NT2/D1 (cell line): Measurements from ENCODE around the gene ZNF674.
"Not testable (repeated sequence)": the region's sequence is repeated elsewhere in the genome, so short reads cannot be mapped to it uniquely, and the experiment has no call there.

Experiments
- DNase-seq: peaks from one replicate; pipeline ENCODE4 v3.0.0-alpha.2; 2011; ENCODE audit warnings: low read depth, low spot score
- H3K27me3 ChIP-seq: 2 replicates; pipeline ENCODE4 v1.6.0; 2011; ENCODE audit warnings: mild to moderate bottlenecking; ENCODE audit not compliant: insufficient read length, insufficient read depth
- H3K36me3 ChIP-seq: 2 replicates; pipeline ENCODE4 v1.6.1; 2011; ENCODE audit warnings: mild to moderate bottlenecking, low read length, mixed read lengths; ENCODE audit not compliant: insufficient read depth, insufficient read length
- H3K4me1 ChIP-seq: 2 replicates; pipeline ENCODE4 v1.5.1; 2011; ENCODE audit not compliant: insufficient read depth, insufficient read length
- H3K4me3 ChIP-seq: 2 replicates; pipeline ENCODE4 v1.5.1; 2011; ENCODE audit warnings: low read depth; ENCODE audit not compliant: insufficient read length
- H3K9ac ChIP-seq: 2 replicates; pipeline ENCODE4 v1.6.0; 2011; ENCODE audit warnings: low read depth; ENCODE audit not compliant: insufficient read length
- H3K9me3 ChIP-seq: 2 replicates; pipeline ENCODE4 v1.5.1; 2011; ENCODE audit warnings: mild to moderate bottlenecking, low read length; ENCODE audit not compliant: insufficient read depth
- SUZ12 ChIP-seq: IDR thresholded peaks from 2 replicates; pipeline ENCODE4 v1.6.1; 2011; ENCODE audit not compliant: insufficient read length, insufficient read depth; ENCODE audit errors: extremely low read depth
- YY1 ChIP-seq: IDR thresholded peaks from 2 replicates; pipeline ENCODE4 v1.6.1; 2011; ENCODE audit not compliant: insufficient read length, insufficient read depth
- ZNF274 ChIP-seq: IDR thresholded peaks from 2 replicates; pipeline ENCODE4 v1.6.1; 2011; ENCODE audit warnings: mild to moderate bottlenecking, low read depth, low read length

ZNF674 gene

DNA sequence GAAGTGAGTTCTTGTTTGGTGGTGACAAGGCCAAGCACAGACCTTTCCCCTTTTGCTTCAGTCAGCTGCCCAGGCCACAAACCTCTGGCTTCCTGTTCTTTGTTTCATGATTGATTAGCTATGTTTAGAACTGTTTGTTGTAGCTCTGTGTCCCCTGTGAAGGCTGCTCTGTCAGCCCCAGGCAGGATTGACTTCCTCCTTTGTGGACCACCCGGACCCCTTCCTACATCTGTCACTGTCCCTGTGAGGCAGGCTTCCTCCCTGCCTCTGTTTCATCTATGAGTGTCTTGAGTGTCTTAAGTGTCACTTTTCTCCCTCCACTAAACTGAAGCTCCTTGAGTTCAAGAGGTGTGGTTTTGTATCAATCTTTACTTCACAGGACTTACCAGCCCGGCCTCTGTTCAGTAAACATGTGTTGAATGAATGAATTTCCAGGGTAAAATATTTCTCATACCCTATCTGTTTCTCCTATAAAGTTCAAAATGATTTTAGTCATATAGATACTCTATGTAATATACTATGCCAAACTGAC, 83.5 kb downstream of the ZNF674 start:
- Histone ChIP-seq H3K9me3 (no peaks in the 10 kb centered on the region), H3K27me3 (no peaks in the 10 kb centered on the region), H3K4me3 (no peak overlapping the region), H3K36me3 (peaks cover 31% of the 10 kb centered on the region), H3K9ac (no peak overlapping the region), H3K4me1 (no peaks in the 10 kb centered on the region)
- no peak for TF ChIP-seq ZNF274
- TF ChIP-seq SUZ12 = no peak
- DNase-seq = no peak

DNA sequence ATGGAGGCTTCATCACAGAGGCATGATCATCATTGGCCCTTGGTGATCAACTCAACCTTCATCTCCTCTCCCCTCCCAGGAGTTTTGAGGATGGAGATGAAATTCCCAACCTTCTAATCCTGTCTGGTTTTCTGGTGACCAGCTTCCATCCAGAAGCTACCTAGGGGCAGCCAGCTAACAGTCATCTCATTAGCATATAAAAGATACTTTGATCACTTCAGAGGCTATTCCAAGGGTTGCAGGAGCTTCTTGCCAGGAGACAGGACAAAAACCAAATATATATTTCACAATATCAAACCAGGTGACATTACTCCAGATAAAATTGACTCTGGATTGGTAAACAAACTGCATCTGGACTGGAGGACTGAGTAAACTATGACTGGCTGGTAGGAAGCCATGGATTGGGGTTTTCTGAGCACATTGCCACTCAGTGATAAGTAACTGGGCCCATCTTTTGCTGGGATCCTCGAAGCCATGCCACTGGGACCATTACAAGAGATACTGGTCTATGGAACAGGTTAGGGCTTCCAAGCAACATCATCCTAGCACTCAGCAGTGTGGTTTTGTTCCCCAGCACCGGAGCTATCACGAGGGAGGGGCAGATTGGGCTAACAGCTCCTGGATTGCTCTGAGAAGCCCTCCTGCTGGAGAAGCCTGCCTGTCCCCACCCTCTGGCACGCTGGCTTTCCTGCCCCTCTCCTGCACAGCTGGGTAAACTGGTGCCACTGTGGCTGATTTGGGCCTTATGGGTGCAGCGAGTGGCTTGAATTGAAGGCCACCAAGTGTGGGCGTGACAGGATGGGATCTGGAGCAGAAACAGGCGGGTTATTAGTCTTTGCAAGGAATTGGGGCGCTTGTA, 84.2 kb downstream of the ZNF674 start:
- H3K4me3 ChIP-seq, H3K9me3 ChIP-seq, H3K27me3 ChIP-seq, H3K9ac ChIP-seq, H3K4me1 ChIP-seq, DNase-seq: not testable (repeated sequence)
- peaks cover 31% of the 10 kb centered on the region for H3K36me3 ChIP-seq

DNA sequence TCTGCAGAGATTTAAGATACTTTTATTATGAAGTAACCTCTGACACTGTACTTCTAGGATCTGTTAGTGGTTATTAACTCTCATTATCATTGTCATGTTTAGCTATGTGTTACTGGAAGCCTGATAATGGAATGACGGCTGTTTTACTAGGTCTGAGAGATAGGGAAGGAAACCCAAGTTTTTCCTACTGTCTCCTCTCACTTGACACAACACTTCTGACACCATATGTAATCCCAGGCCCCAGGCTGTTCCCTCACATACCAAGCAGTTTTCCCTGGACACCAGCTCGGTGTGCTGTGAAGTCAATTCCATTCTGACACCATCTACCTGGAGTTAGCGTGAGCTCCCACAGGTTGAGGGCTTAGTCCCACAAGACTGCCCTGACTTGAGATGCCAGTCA, 85.6 kb downstream of the ZNF674 start:
- TF ChIP-seq SUZ12 (no peak), ZNF274 (no peak), YY1 (no peak)
- peaks cover 36% of the 10 kb centered on the region for H3K36me3 ChIP-seq
- H3K9me3 ChIP-seq = no peaks in the 10 kb centered on the region
- no peak overlapping the region for H3K4me3 ChIP-seq
- no peak for DNase-seq
- no peak overlapping the region for H3K9ac ChIP-seq
- no peaks in the 10 kb centered on the region for H3K27me3 ChIP-seq
- no peaks in the 10 kb centered on the region for H3K4me1 ChIP-seq

DNA sequence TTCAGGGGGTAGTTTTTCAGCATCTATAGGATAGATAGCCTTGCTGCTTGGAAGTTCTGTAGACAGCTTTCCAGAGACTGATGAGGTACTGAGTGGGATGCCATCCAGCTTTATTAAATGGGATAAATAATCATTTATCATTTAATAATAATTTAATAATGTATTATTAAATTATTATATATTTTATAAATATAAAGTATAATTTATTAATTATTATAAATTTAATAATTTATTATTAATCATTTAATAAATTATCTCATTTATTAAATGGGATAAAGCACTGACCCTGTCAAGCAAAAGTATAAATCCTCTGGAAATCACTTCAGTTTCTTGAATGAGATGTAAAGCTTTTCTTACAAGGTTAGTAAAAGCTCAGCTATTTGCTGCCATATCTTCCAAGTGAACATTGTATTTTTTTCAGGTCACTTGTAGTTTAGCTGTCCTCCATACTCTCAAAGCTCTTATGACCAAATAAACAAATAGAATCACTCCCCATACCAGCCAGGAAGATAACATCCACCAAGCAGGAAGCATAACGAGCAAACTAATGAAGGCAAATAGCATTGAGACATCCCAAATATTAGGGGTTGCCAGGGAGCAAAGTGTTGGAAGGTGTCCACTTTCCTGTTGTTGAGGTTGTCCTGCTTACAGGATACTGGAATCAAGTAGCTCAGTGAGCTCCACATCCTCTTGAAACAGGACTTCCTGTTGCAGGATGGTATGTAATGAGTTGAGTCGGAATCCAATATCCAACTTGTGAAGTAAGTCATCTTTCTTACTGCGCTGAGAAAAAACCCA, 88.9 kb downstream of the ZNF674 start:
- no peaks in the 10 kb centered on the region for H3K27me3 ChIP-seq
- no peak overlapping the region for H3K4me3 ChIP-seq
- peaks cover 43% of the 10 kb centered on the region for H3K36me3 ChIP-seq
- TF ChIP-seq SUZ12 = no peak
- TF ChIP-seq ZNF274 = no peak
- TF ChIP-seq YY1 = no peak
- DNase-seq = no peak
- H3K4me1 ChIP-seq = no peaks in the 10 kb centered on the region
- no peak overlapping the region for H3K9ac ChIP-seq
- no peaks in the 10 kb centered on the region for H3K9me3 ChIP-seq
